Activated CD8-positive, alpha-beta T cell treated with anti-CD3 and anti-CD28 coated beads for 36 hours (primary cell): ENCODE results near the gene CCSAP. TPM values are rescaled to one million over a fixed set of nuclear protein-coding genes. Genes with fewer than 3 reads are reported as not detected.

Experiments
- ATAC-seq: fragments of 200-7000 bp; cut with Tn5 transposase; one replicate; pipeline ENCODE4 v1.10.0; 2021; ENCODE audit warnings: mild to moderate bottlenecking, moderate library complexity
- CTCF ChIA-PET: fragments of 350-600 bp; sonication (Branson Sonifier 250); formaldehyde crosslinking; loops from one replicate; lab custom pipeline; 2021; ENCODE audit warnings: antibody characterized with exemption; lab: Charles Lee
- POLR2A ChIA-PET: fragments of 350-600 bp; sonication (Branson Sonifier 250); formaldehyde crosslinking; loops from one replicate; lab custom pipeline; 2021; ENCODE audit warnings: antibody characterized with exemption; lab: Charles Lee
- DNase-seq: peaks from one replicate; pipeline ENCODE4 v3.0.0-alpha.2; 2020
- H3K27ac Mint-ChIP-seq: one replicate; pipeline ENCODE4 v1.8.0; 2021; ENCODE audit warnings: mild to moderate bottlenecking, mixed read lengths
- H3K27me3 Mint-ChIP-seq: one replicate; pipeline ENCODE4 v1.8.0; 2021; ENCODE audit warnings: mixed read lengths
- H3K36me3 Mint-ChIP-seq: one replicate; pipeline ENCODE4 v1.8.0; 2021; ENCODE audit warnings: low read depth, mixed read lengths
- H3K4me1 Mint-ChIP-seq: one replicate; pipeline ENCODE4 v1.8.0; 2021; ENCODE audit warnings: low read depth, mixed read lengths
- H3K4me3 Mint-ChIP-seq: one replicate; pipeline ENCODE4 v1.8.0; 2021; ENCODE audit warnings: mild to moderate bottlenecking, moderate library complexity, mixed read lengths
- H3K9me3 Mint-ChIP-seq: one replicate; pipeline ENCODE4 v1.8.0; 2021; ENCODE audit warnings: mixed read lengths
- CTCF ChIP-seq: fragments of 200-600 bp; IDR thresholded peaks from one replicate; pipeline ENCODE4 v1.8.0; 2022; ENCODE audit warnings: antibody characterized with exemption, mild to moderate bottlenecking
- intact Hi-C: fragments of 100-400 bp; cut with micrococcal nuclease; formaldehyde crosslinking; loops from one replicate; pipeline ENCODE4 v1.10.0; 2022
- total RNA-seq, 2 experiments: library from RNA; stranded (reverse); gene quantifications; one replicate each; pipeline ENCODE4 v1.2.3, GENCODE V29; 2021

Gene CCSAP
- total RNA-seq, 2 experiments from 2014 or later: 9.9 to 10.8 TPM

- no peak for ATAC-seq
Observed at GRCh38 chr1:229280037-229280828, 62.6 kb downstream of the CCSAP start.

GRCh38 chr1:229279242-229279641 lies 63.6 kb downstream of the CCSAP start:
- Mint-ChIP-seq H3K4me3 (no peak overlapping the region), H3K9me3 (peaks cover 4% of the 10 kb centered on the region), H3K4me1 (peaks cover 34% of the 10 kb centered on the region), H3K27ac (no peak overlapping the region), H3K36me3 (peaks cover 12% of the 10 kb centered on the region), H3K27me3 (no peaks in the 10 kb centered on the region)
- no peak for TF ChIP-seq CTCF
- no peak for ATAC-seq
- intact Hi-C loops: loop anchor here (10.0 kb wide), 1 partner anchor 66 kb away; the partner anchor contains the start of gene CCSAP
- ChIA-PET CTCF (no interaction called here), POLR2A (no interaction called here)
- DNase-seq: no peak

More at GRCh38 chr1:229280037-229280828, 62.6 kb downstream of the CCSAP start:
- Mint-ChIP-seq H3K27ac (no peak overlapping the region), H3K36me3 (peaks cover 12% of the 10 kb centered on the region), H3K4me3 (no peak overlapping the region), H3K27me3 (no peaks in the 10 kb centered on the region), H3K4me1 (peaks cover 35% of the 10 kb centered on the region), H3K9me3 (peaks cover 4% of the 10 kb centered on the region)
- ChIA-PET POLR2A (no interaction called here), CTCF (no interaction called here)
- TF ChIP-seq CTCF: no peak
- intact Hi-C loops: no loop called here
- no peak for DNase-seq

- ATAC-seq (no peak), DNase-seq (no peak)
- ChIA-PET CTCF (interaction anchor here (0.9 to 1.6 kb wide), 4 partner anchors 19 to 614 kb away, joined by 3 to 6 read pairs (median 4); no protein-coding TSS in a partner anchor), POLR2A (no interaction called here)
- peaks cover 34% of the 10 kb centered on the region for H3K4me1 Mint-ChIP-seq
- intact Hi-C loops: loop anchor here (10.0 kb wide), 1 partner anchor 67 kb away; the partner anchor contains the start of gene CCSAP
- H3K27me3 Mint-ChIP-seq: no peaks in the 10 kb centered on the region
- peaks cover 12% of the 10 kb centered on the region for H3K36me3 Mint-ChIP-seq
- TF ChIP-seq CTCF: no peak
- H3K9me3 Mint-ChIP-seq: peaks cover 4% of the 10 kb centered on the region
- no peak overlapping the region for H3K4me3 Mint-ChIP-seq
- no peak overlapping the region for H3K27ac Mint-ChIP-seq
Observed at GRCh38 chr1:229278120-229278741, 64.6 kb downstream of the CCSAP start.

GRCh38 chr1:229275005-229275404 lies 67.8 kb downstream of the CCSAP start:
- H3K36me3 Mint-ChIP-seq: peaks cover 2% of the 10 kb centered on the region
- DNase-seq (no peak), ATAC-seq (no peak)
- no peaks in the 10 kb centered on the region for H3K27me3 Mint-ChIP-seq
- no peak overlapping the region for H3K4me3 Mint-ChIP-seq
- ChIA-PET CTCF (interaction anchor here (0.6 to 1.2 kb wide), 2 partner anchors 207 to 940 kb away, joined by 3 read pairs; no protein-coding TSS in a partner anchor), POLR2A (no interaction called here)
- peaks cover 26% of the 10 kb centered on the region for H3K4me1 Mint-ChIP-seq
- intact Hi-C loops: loop anchor here (10.0 kb wide), 1 partner anchor 70 kb away; the partner anchor contains the start of gene CCSAP
- no peaks in the 10 kb centered on the region for H3K9me3 Mint-ChIP-seq
- no peak for TF ChIP-seq CTCF
- H3K27ac Mint-ChIP-seq: no peak overlapping the region
